KOPT-K1 (cell line): Measurements from ENCODE around the gene SGCD.

Experiments used
- H3K27ac ChIP-seq: fragments of 200-600 bp; sonication (generic); 2 replicates; pipeline ENCODE4 v1.5.1; 2016; ENCODE audit warnings: antibody characterized with exemption, mild to moderate bottlenecking, low read depth, low read length; ENCODE audit not compliant: poor library complexity, severe bottlenecking
- H3K36me3 ChIP-seq: fragments of 200-600 bp; sonication (generic); 2 replicates; pipeline ENCODE4 v1.5.1; 2017; ENCODE audit warnings: antibody characterized with exemption, mild to moderate bottlenecking, low read length, moderate library complexity; ENCODE audit not compliant: insufficient read depth
- H3K9me3 ChIP-seq: fragments of 200-600 bp; sonication (generic); 2 replicates; pipeline ENCODE4 v1.5.1; 2017; ENCODE audit warnings: antibody characterized with exemption, low read length, mild to moderate bottlenecking; ENCODE audit not compliant: insufficient read depth, poor library complexity, severe bottlenecking

Gene SGCD

DNA sequence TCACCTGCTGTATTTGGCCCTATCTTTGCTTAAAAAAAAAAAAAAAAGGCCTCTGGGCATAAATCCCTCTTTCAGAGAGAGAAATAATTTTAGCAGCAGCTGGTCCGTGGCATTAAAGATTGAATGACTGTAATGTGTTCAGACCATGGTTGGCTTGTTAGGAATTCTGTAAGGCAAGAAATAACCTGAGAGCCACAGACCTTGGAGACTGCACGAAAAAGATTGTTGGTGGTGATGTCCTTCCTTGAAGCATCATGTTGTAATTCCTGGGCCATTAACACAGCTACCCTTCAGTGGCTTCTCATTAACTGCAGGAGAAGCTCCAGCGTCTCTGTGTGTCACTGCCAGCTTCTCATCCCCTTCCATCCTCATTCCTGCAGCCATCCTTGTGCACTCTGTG, 79.0 kb downstream of the SGCD start:
- Histone ChIP-seq H3K36me3 (no peaks in the 10 kb centered on the region), H3K9me3 (no peaks in the 10 kb centered on the region), H3K27ac (no peak overlapping the region)

DNA sequence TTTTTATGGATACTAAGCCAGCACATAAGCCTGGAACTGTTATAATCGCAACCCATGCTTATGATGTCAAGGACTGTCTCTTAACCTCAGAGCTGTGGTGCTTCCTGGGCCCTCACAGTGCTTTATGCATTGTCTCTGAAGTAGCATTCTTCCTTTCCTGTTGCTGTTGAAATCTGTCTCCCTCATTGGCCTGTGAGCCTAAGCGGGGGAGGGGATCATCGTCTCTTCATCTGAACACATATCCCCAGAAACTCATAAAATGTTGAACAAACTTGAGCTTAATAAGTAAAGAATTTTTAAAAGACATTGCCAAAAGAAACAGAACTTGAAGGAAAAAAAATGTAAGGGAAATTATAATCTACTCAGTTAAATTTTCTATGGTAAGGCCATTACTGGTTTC, 80.3 kb downstream of the SGCD start:
- H3K36me3 ChIP-seq = no peaks in the 10 kb centered on the region
- no peaks in the 10 kb centered on the region for H3K9me3 ChIP-seq
- H3K27ac ChIP-seq = no peak overlapping the region

DNA sequence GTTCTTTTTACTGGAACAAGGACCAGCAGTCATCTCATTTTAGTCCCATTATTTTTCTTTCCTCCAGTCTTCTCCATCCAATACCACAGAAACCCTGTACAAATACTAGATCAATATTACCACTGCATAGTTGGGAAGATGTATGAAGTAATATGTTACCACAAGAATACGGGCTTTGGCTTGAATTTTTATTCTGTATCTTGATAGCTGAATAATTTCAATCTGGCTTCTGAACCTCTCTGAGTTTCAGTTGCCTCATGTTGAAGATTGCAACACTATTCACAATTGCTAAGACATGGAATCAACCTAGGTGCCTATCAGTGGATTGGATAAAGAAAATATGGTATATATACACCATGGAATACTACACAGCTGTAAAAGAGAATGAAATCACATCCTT, 82.9 kb downstream of the SGCD start:
- H3K27ac ChIP-seq = no peak overlapping the region
- no peaks in the 10 kb centered on the region for H3K36me3 ChIP-seq
- no peaks in the 10 kb centered on the region for H3K9me3 ChIP-seq

DNA sequence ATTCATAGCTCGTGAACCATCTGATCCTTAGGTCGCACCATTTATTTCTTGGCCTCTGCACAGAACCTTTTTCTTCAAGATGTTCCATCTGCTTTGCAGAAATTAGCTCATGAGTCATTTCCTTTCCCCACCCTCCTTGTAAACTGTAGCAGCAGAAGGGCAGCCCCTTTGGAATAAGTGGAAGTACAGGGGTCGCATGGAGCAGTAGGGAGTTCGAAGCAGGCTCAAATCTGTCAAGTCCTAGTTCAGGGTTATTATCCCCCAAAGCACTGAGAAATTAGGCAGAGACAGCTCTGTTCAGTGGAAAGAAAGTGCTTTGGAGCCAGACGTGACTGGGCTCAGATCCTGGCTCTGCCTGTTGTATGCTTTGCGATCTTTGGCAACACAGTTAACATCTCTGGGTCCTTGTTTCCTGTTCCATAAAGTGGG, 84.2 kb downstream of the SGCD start:
- Histone ChIP-seq H3K36me3 (no peaks in the 10 kb centered on the region), H3K9me3 (no peaks in the 10 kb centered on the region), H3K27ac (no peak overlapping the region)

DNA sequence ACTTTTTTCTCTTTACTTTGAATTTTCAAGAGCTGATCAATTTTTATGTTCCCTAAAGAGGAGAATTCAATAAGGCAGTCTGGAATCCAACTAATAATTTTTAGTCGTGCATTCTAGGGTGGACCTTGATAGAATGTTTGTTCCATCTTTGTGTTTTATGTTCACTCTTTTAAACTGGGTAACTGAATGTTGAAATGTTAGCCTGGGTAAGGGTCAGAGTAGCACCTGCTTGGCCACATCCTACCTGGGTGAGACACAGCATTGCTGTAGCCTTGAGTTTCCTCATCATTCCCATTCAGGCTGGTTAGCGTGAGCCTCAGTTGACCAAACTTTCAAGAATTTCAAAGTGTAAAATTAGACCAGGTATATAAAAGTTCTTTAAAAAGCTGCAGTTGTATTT, 85.0 kb downstream of the SGCD start:
- no peak overlapping the region for H3K27ac ChIP-seq
- H3K9me3 ChIP-seq = no peaks in the 10 kb centered on the region
- H3K36me3 ChIP-seq = no peaks in the 10 kb centered on the region

DNA sequence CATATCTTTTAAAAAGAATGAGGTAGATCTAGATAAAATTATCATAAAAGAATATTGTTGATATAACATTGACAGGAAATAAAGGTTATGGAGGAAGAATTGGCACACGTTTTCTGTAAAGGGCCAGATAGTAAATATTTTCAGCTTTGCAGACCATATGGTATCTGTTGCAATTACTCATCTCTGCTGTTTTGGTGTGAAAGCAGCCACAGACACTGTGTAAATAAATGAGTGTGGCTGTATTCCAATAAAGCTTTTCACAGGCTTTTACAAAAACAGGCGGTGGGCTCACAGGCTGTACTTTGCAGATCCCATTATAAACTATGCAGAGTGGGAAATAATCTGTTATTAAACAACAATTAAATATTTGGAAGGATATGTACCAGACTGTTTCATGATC, 87.4 kb downstream of the SGCD start:
- no peaks in the 10 kb centered on the region for H3K9me3 ChIP-seq
- no peak overlapping the region for H3K27ac ChIP-seq
- H3K36me3 ChIP-seq = no peaks in the 10 kb centered on the region

DNA sequence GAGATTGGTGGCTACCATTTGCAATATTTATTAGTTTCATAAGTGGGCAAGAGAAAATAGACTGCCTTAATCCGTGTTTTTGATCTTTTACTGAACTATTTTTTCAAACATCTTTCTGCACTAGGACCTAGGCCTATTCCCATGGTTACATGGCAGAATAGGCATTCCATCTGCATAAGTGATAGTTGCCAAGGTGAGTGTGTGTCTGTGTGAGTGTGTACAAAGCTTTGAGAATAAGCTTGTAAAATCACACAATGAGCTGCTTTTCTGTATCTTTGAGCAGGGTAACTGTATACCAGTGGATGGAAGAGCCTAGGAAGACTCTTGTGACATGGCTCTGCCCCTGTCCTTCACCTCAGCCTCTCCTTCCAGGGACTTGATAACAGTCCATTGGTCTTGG, 92.7 kb downstream of the SGCD start:
- H3K36me3 ChIP-seq = no peaks in the 10 kb centered on the region
- H3K27ac ChIP-seq = no peak overlapping the region
- H3K9me3 ChIP-seq = no peaks in the 10 kb centered on the region

DNA sequence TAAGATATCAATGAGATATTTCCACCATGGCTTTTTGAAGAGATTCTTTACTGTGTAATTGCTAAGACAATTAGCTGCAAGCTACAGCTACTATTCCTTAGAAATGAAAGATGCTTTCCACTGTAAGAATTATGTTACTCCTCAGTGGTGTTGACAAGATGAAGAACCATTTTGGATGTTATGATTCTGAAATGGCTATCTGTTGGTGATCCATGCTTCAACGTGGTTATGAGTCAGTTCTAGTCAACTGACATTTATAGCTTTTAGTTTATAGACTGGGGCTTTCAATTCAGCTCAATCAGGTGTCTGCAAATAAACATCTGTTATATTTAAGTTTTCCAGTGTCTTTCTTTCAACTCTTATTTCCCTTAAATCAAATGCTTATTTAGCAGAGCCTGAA, 93.7 kb downstream of the SGCD start:
- H3K36me3 ChIP-seq = no peaks in the 10 kb centered on the region
- H3K27ac ChIP-seq = no peak overlapping the region
- H3K9me3 ChIP-seq = no peaks in the 10 kb centered on the region

DNA sequence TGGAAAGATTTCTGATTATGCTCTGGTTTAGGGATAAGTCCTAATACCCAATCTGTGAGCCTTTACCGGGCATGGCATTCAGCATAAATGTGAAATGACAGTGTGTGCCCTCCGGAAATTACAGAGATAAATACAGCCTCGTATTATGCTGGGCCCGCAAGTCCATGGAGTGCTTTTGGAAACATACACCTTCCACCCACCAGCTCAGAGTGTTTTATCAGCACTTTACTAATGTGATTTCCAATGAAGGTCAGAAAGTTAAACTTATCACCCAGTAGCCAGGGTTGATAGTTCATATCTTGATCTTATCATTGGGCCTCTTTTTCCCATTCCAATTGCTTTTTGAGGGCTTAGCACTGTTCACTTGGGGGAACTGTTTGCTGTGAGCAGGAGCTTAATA, 94.8 kb downstream of the SGCD start:
- Histone ChIP-seq H3K27ac (no peak overlapping the region), H3K9me3 (no peaks in the 10 kb centered on the region), H3K36me3 (no peaks in the 10 kb centered on the region)

DNA sequence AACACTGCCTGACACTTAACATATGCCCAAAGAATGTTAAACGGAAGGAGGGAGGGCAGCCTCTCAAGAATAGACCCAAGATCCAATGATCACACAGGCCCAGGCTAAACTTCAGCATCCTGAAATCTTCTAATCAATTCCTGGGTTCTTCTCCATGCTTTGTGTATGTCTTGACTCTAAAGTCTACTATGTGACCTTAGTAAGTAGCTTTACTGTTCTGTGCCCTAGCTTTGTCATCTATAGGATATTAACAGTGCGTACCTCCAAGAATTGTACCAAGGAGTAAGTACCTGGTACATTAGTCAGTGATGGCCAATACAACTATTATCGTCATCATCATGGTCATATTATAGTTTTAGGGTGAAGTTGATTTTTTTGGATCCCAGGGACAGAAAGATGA, 96.6 kb downstream of the SGCD start:
- no peaks in the 10 kb centered on the region for H3K36me3 ChIP-seq
- H3K9me3 ChIP-seq = no peaks in the 10 kb centered on the region
- no peak overlapping the region for H3K27ac ChIP-seq

DNA sequence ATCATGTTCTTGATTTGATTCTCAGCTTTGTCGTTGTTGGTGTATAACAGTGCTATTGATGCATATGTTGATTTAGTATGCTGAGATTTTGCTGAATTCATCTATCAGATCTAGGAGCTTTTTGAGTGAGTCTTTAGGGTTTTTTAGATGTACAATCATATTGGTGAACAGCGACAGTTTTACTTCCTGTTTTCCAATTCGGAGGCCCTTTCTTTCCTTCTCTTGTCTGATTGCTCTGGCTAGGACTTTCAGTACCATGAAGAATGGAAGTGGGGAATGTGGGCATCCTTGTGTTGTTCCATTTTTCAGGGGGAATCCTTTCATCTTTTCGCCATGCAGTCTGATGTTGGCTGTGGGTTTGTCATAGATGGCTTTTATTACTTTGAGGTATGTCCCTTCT, 100.4 kb downstream of the SGCD start:
- Histone ChIP-seq H3K27ac (no peak overlapping the region), H3K36me3 (no peaks in the 10 kb centered on the region), H3K9me3 (no peaks in the 10 kb centered on the region)

DNA sequence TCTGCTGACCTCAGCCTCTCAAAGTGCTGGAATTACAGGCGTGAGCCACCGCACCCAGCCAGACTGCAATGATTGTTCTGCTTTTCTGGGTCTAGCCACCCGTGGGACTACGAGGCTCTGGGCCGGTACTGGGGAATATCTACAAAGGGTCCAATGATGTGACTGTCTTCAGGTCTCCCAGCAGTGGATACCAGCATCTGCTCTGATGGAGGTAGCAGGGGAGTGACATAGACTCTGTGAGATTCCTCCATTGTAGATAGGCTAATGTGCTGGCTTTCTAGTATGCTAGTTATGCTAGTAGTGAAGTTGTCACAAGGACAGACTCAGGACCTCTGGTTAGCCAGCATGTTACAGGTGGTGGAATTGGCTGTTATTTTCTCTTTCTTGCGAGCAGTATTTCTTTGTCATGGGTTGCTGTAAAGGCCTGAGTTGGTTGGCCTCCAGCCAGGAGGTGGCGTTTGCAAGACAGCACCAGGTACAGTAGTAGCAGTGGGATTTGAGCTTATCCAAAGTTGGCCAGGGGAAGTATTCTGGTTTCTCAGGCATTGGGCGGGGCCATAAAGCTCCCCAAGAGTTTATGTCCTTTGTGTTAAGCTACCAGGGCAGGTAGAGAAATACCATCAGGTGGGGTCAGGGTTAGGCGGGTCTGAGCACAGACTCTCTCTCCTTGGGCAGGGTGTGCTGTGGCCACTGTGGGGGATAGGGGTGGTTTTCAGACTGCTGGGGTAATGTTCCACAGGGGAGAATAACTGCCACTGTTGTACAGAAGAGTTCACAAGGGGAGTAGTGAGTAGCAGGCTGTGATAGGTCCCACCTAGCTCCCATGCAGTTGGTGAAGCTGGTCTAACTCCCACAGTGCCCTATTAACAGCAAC, 105.2 kb downstream of the SGCD start:
- no peaks in the 10 kb centered on the region for H3K9me3 ChIP-seq
- H3K27ac ChIP-seq = no peak overlapping the region
- H3K36me3 ChIP-seq = no peaks in the 10 kb centered on the region

DNA sequence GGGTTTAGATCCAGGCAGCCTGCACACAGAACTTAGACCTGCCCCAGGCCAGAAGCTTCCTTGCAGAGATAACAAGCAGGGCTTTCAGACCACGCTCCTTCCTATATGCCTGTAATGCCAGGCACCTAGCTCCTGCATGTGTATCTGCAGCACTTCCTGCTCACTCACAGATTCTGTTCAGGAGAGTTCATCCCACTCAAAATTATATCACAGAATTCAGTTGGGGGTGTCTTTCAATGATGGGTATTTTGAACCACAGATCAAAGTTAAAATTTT, 105.8 kb downstream of the SGCD start:
- Histone ChIP-seq H3K27ac (no peak overlapping the region), H3K36me3 (no peaks in the 10 kb centered on the region), H3K9me3 (no peaks in the 10 kb centered on the region)

DNA sequence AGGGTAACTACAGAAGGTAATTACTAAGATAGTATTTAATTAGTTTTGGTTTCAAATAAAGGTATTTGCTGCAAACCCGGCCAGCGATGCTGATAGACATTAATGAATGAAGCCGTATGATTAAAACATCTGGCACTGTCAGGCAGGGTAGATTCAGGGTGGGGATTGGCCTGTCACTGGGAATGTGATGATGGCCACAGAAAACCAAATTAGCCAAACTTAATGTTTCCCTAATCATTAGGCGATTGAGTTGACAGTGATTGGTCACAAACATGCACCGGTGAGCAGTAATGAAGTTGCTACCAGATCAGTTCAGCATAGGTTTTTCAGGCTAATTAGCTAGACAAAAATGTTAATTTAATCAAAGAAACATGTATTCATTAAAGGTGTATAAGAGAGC, 107.5 kb downstream of the SGCD start:
- Histone ChIP-seq H3K9me3 (no peaks in the 10 kb centered on the region), H3K36me3 (no peaks in the 10 kb centered on the region), H3K27ac (no peak overlapping the region)

DNA sequence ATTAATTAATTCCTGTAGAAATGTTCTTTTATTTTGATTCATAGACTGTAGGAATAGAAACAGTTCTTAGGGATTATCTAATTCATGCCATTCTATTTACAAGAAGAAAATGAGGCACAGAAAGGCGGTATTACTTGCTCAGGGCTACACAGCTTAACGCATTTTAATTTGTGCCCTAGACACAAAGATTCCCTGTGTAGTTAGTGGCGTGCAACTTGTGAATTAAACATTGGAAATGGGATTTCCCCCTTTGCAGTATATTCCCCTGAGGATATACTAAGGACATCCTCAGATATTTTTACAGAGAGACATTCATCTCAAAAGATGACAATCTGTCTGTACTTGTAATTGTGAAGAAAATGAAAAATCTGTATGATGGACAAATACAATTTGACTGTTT, 108.1 kb downstream of the SGCD start:
- H3K9me3 ChIP-seq = no peaks in the 10 kb centered on the region

DNA sequence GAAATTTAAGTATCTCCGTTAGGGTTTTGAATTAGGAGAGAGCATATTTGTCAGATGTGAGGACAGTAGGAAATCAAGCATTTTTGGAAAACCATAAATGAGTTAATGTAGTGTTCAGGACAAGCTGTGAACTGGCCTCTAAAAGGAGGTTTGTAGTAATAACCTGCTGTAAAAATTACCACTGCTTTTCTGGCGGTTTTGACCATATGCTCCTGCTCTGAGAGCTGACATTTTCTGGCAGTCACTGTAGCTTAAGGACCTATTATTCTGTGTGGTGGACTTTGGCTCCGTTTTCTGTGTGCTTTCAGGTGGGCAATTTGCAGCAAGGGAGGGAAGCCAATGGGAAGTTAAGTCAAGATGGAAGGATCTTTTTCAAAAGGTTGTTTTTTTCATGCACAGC, 111.1 kb downstream of the SGCD start:
- no peak overlapping the region for H3K27ac ChIP-seq
- H3K9me3 ChIP-seq = no peaks in the 10 kb centered on the region
- no peaks in the 10 kb centered on the region for H3K36me3 ChIP-seq

More for the DNA sequence above, 108.1 kb downstream of the SGCD start:
- H3K36me3 ChIP-seq = no peaks in the 10 kb centered on the region
- no peak overlapping the region for H3K27ac ChIP-seq
